Ovary (tissue), 3 donors: ENCODE measurements around the gene GCK.

ENCODE experiments used
- CTCF ChIP-seq, 3 donors: fragments of 450-650 bp in 2 of 3; fragments of 200-600 bp in 1 of 3; IDR thresholded peaks; one replicate each; pipeline versions ENCODE4 v1.5.1 to v1.8.0; 2016 to 2022; ENCODE audit warnings: antibody characterized with exemption in 3 of 3, mild to moderate bottlenecking in 1 of 3
- POLR2A ChIP-seq: fragments of 450-650 bp; IDR thresholded peaks from one replicate; pipeline ENCODE4 v1.6.1; 2017; ENCODE audit warnings: antibody characterized with exemption, mild to moderate bottlenecking, moderate library complexity
- donor health status: DM: no; HTN: no; CAD: no.

GRCh38 chr7:44219371-44220045, 30.3 kb upstream of the GCK start:
- TF ChIP-seq CTCF (IDR thresholded peaks at IDR 0.05) (no peak), POLR2A (no peak)
